A673 (cell line): ENCODE data around the gene APLNR. TPM values are rescaled to one million over a fixed set of nuclear protein-coding genes. Genes with fewer than 3 reads are reported as not detected.

Source experiments
- BruUV-seq: library from RNA; stranded (reverse); fragments of 400-500 nt; replicated peaks from 2 replicates; lab custom pipeline; 2021; lab: Mats Ljungman, UMichigan
- CTCF ChIA-PET: fragments of 300-600 bp; sonication (Branson Sonifier 250); formaldehyde crosslinking; loops from one replicate; lab custom pipeline; 2022; ENCODE audit warnings: antibody characterized with exemption; lab: Charles Lee
- POLR2A ChIA-PET: fragments of 300-600 bp; sonication (Branson Sonifier 250); formaldehyde crosslinking; loops from one replicate; lab custom pipeline; 2022; ENCODE audit warnings: antibody characterized with exemption; ENCODE audit not compliant: low non-redundant PET; lab: Charles Lee
- DNase-seq: peaks from one replicate; pipeline ENCODE4 v3.0.0-alpha.2; 2015; ENCODE audit warnings: low spot score
- H3K27ac ChIP-seq: fragments of 200-600 bp; sonication (generic); 2 replicates; pipeline ENCODE4 v1.5.1; 2016; ENCODE audit warnings: mixed run types, low read depth, mild to moderate bottlenecking, mixed read lengths, antibody characterized with exemption, low read length; ENCODE audit not compliant: poor library complexity, severe bottlenecking
- H3K27me3 ChIP-seq: fragments of 200-600 bp; sonication (generic); replicated peaks from 2 replicates; pipeline ENCODE4 v1.6.1; 2017; ENCODE audit warnings: mixed run types, low read depth, mild to moderate bottlenecking, mixed read lengths, antibody characterized with exemption, low read length; ENCODE audit not compliant: insufficient read depth, poor library complexity
- H3K36me3 ChIP-seq: fragments of 200-600 bp; sonication (generic); 2 replicates; pipeline ENCODE4 v1.6.1; 2016; ENCODE audit warnings: mixed run types, mild to moderate bottlenecking, mixed read lengths, antibody characterized with exemption, low read length; ENCODE audit not compliant: insufficient read depth, poor library complexity, severe bottlenecking
- H3K4me1 ChIP-seq: fragments of 200-600 bp; sonication (generic); 2 replicates; pipeline ENCODE4 v1.6.1; 2017; ENCODE audit warnings: mixed run types, mild to moderate bottlenecking, mixed read lengths, antibody characterized with exemption, low read length; ENCODE audit not compliant: insufficient read depth, poor library complexity, severe bottlenecking
- H3K4me3 ChIP-seq: fragments of 200-600 bp; sonication (generic); 2 replicates; pipeline ENCODE4 v1.5.1; 2016; ENCODE audit warnings: low read depth, mixed run types, mild to moderate bottlenecking, mixed read lengths, low read length; ENCODE audit not compliant: poor library complexity, severe bottlenecking
- H3K9me3 ChIP-seq: fragments of 200-600 bp; sonication (generic); 2 replicates; pipeline ENCODE4 v1.6.1; 2016; ENCODE audit warnings: mixed run types, low read depth, mild to moderate bottlenecking, mixed read lengths, antibody characterized with exemption, low read length; ENCODE audit not compliant: poor library complexity, severe bottlenecking
- CTCF ChIP-seq: fragments of 300-800, 200-600 bp; sonication (generic); conservative IDR thresholded peaks from 2 replicates; pipeline ENCODE4 v1.5.1; 2017; ENCODE audit warnings: low read depth, mild to moderate bottlenecking, antibody characterized with exemption, low read length, moderate library complexity, mixed read lengths
- EZH2 ChIP-seq: fragments of 200-600 bp; sonication (generic); IDR thresholded peaks from 2 replicates; pipeline ENCODE4 v1.6.1; 2017; ENCODE audit warnings: borderline replicate concordance, low read depth, mild to moderate bottlenecking, mixed read lengths, antibody characterized with exemption, low read length; ENCODE audit not compliant: poor library complexity, severe bottlenecking
- intact Hi-C: fragments of 100-400 bp; cut with micrococcal nuclease; formaldehyde crosslinking; loops from one replicate; pipeline ENCODE4 v1.10.0; 2022; ENCODE audit not compliant: unreplicated experiment
- total RNA-seq: library from RNA; stranded (reverse); gene quantifications from 2 replicates; pipeline ENCODE4 v1.2.3, GENCODE V29; 2021

The APLNR gene
- total RNA-seq, 1 experiment from 2014 or later: 0.67 TPM

GRCh38 chr11:57197762-57198161 is 39.3 kb downstream of the APLNR start:
- Histone ChIP-seq H3K9me3 (no peaks in the 10 kb centered on the region), H3K4me1 (no peaks in the 10 kb centered on the region), H3K4me3 (no peak overlapping the region), H3K27ac (no peak overlapping the region), H3K36me3 (no peaks in the 10 kb centered on the region), H3K27me3 (no peaks in the 10 kb centered on the region)
- TF ChIP-seq CTCF: no peak
- no peak for TF ChIP-seq EZH2
- ChIA-PET POLR2A (no interaction called here), CTCF (no interaction called here)
- DNase-seq: no peak
- no TSS peak for BruUV-seq
- intact Hi-C loops: no loop called here

GRCh38 chr11:57196596-57196995 is 40.5 kb downstream of the APLNR start:
- ChIA-PET CTCF (no interaction called here), POLR2A (no interaction called here)
- H3K27me3 ChIP-seq: no peaks in the 10 kb centered on the region
- DNase-seq: no peak
- no peaks in the 10 kb centered on the region for H3K36me3 ChIP-seq
- no peaks in the 10 kb centered on the region for H3K9me3 ChIP-seq
- no TSS peak for BruUV-seq
- no peaks in the 10 kb centered on the region for H3K4me1 ChIP-seq
- H3K27ac ChIP-seq: no peak overlapping the region
- intact Hi-C loops: no loop called here
- H3K4me3 ChIP-seq: no peak overlapping the region
- no peak for TF ChIP-seq EZH2
- TF ChIP-seq CTCF: no peak

- H3K36me3 ChIP-seq: no peaks in the 10 kb centered on the region
- ChIA-PET CTCF (no interaction called here), POLR2A (no interaction called here)
These were observed 44.7 kb downstream of the APLNR start for GRCh38 chr11:57192316-57192715.

More at GRCh38 chr11:57192316-57192715, 44.7 kb downstream of the APLNR start:
- Histone ChIP-seq H3K27me3 (no peaks in the 10 kb centered on the region), H3K4me3 (no peak overlapping the region), H3K27ac (no peak overlapping the region), H3K4me1 (no peaks in the 10 kb centered on the region), H3K9me3 (no peaks in the 10 kb centered on the region)
- intact Hi-C loops: no loop called here
- no TSS peak for BruUV-seq
- TF ChIP-seq CTCF (no peak), EZH2 (no peak)
- DNase-seq: no peak
